H1 (cell line): Measurements from ENCODE around the gene DYNLT2B. TPM values are rescaled to one million over a fixed set of nuclear protein-coding genes. Genes with fewer than 3 reads are reported as not detected.

Experiments used
- CEBPB ChIP-seq: IDR thresholded peaks from 2 replicates; pipeline ENCODE4 v1.6.1; 2012; ENCODE audit warnings: low read depth, low read length
- CHD7 ChIP-seq: fragments of 300-600 bp; sonication (generic); IDR thresholded peaks from 2 replicates; pipeline ENCODE4 v1.7.1; 2012; ENCODE audit warnings: low read length, moderate library complexity, mild to moderate bottlenecking, inconsistent platforms; ENCODE audit not compliant: insufficient replicate concordance
- FOSL1 ChIP-seq: IDR thresholded peaks from 2 replicates; pipeline ENCODE4 v1.6.1; 2011; ENCODE audit warnings: mild to moderate bottlenecking, low read depth, low read length, moderate library complexity; ENCODE audit not compliant: insufficient read depth
- MAFK ChIP-seq: IDR thresholded peaks from 2 replicates; pipeline ENCODE4 v1.6.1; 2012; ENCODE audit warnings: low read depth, mild to moderate bottlenecking, improper control_type of control experiment, low read length
- SIX5 ChIP-seq: IDR thresholded peaks from 2 replicates; pipeline ENCODE4 v1.6.1; 2011; ENCODE audit warnings: mild to moderate bottlenecking, low read depth, low read length
- SP2 ChIP-seq: IDR thresholded peaks from 2 replicates; pipeline ENCODE4 v1.6.1; 2012; ENCODE audit warnings: mild to moderate bottlenecking, low read length, inconsistent platforms
- YY1 ChIP-seq: IDR thresholded peaks from 2 replicates; pipeline ENCODE4 v1.6.1; 2011; ENCODE audit warnings: low read depth, mild to moderate bottlenecking, low read length
- polyA plus RNA-seq, 7 experiments: library from polyadenylated mRNA; depleted of rRNA in 3 of 7; stranded (reverse) in 5 of 7; unstranded in 2 of 7; fragments of >200 nt in 5 of 7; fragments of 200-250 nt in 2 of 7; gene quantifications; 1 replicate in 5 of 7; 2 replicates in 1 of 7; 4 replicates in 1 of 7; pipeline versions ENCODE4 v1.2.1 to v1.2.3, GENCODE V29; 2011 to 2013; ENCODE audit warnings: missing spikeins in 2 of 7, mixed read lengths in 2 of 7
- total RNA-seq: library from RNA; stranded (reverse); fragmentation: NEBNext Ultra II Directional; extraction: Animal tissue kit (Norgen Biotek cat#: 25700); gene quantifications from 2 replicates; pipeline ENCODE4 v1.2.1, GENCODE V29; 2021
- TF ChIP-seq, protein P1 (sequence below): IDR thresholded peaks from 2 replicates; pipeline ENCODE4 v1.6.1; 2011; ENCODE audit warnings: low read depth, mild to moderate bottlenecking, low read length; ENCODE audit not compliant: insufficient read depth

The DYNLT2B gene
- total and polyA plus RNA-seq, 2 of the 8 experiments (the other 6 are each of a cell fraction or from before 2014, with no cell fraction given): 10.9 to 22.2 TPM

GRCh38 chr3:196314597-196314996, 3.4 kb downstream of the DYNLT2B start (continued):
- TF ChIP-seq CHD7 (no peak), CEBPB (no peak), MAFK (no peak), FOSL1 (no peak), SIX5 (no peak), SP2 (no peak), YY1 (no peak)
- TF ChIP-seq, protein P1, sequence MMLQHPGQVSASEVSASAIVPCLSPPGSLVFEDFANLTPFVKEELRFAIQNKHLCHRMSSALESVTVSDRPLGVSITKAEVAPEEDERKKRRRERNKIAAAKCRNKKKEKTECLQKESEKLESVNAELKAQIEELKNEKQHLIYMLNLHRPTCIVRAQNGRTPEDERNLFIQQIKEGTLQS: no peak
